Measurements from ENCODE around the gene CYP2E1.
"Not testable (repeated sequence)": the region's sequence is repeated elsewhere in the genome, so short reads cannot be mapped to it uniquely, and the experiment has no call there.

- not testable (repeated sequence) for TF ChIP-seq FOXM1 (IDR thresholded peaks at IDR 0.05; ENCODE audit: borderline replicate concordance); FOXA1 (IDR thresholded peaks at IDR 0.05)
Observed at GRCh38 chr10:133569801-133570200, 42.6 kb downstream of the CYP2E1 start.

Measured in HEK293T (cell line).